Measurements from ENCODE around the gene PROC. TPM values are rescaled to one million over a fixed set of nuclear protein-coding genes. Genes with fewer than 3 reads are reported as not detected.

Gene PROC
- total RNA-seq, 2 donors from 2014 or later = 0.26 TPM; not detected in 1

DNA sequence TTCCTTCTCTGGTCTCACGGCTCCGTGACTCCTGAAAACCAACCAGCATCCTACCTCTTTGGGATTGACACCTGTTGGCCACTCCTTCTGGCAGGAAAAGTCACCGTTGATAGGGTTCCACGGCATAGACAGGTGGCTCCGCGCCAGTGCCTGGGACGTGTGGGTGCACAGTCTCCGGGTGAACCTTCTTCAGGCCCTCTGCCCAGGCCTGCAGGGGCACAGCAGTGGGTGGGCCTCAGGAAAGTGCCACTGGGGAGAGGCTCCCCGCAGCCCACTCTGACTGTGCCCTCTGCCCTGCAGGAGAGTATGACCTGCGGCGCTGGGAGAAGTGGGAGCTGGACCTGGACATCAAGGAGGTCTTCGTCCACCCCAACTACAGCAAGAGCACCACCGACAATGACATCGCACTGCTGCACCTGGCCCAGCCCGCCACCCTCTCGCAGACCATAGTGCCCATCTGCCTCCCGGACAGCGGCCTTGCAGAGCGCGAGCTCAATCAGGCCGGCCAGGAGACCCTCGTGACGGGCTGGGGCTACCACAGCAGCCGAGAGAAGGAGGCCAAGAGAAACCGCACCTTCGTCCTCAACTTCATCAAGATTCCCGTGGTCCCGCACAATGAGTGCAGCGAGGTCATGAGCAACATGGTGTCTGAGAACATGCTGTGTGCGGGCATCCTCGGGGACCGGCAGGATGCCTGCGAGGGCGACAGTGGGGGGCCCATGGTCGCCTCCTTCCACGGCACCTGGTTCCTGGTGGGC lies 10.0 kb downstream of the PROC start:
- no peak overlapping the region for H3K4me3 ChIP-seq
- no peak for TF ChIP-seq POLR2A (IDR thresholded peaks at IDR 0.05)
- TF ChIP-seq, protein P1, sequence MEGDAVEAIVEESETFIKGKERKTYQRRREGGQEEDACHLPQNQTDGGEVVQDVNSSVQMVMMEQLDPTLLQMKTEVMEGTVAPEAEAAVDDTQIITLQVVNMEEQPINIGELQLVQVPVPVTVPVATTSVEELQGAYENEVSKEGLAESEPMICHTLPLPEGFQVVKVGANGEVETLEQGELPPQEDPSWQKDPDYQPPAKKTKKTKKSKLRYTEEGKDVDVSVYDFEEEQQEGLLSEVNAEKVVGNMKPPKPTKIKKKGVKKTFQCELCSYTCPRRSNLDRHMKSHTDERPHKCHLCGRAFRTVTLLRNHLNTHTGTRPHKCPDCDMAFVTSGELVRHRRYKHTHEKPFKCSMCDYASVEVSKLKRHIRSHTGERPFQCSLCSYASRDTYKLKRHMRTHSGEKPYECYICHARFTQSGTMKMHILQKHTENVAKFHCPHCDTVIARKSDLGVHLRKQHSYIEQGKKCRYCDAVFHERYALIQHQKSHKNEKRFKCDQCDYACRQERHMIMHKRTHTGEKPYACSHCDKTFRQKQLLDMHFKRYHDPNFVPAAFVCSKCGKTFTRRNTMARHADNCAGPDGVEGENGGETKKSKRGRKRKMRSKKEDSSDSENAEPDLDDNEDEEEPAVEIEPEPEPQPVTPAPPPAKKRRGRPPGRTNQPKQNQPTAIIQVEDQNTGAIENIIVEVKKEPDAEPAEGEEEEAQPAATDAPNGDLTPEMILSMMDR (IDR thresholded peaks at IDR 0.05) = no peak
- H3K27ac ChIP-seq = no peak overlapping the region
- intact Hi-C loops (cut with DNase I) = no loop called here
- WGBS, 2 donors = 85 to 92% methylated on average over 7 to 35 of the region's 36 CpGs
- H3K9me3 ChIP-seq = no peaks in the 10 kb centered on the region
- H3K36me3 ChIP-seq (replicated peaks in 1 of 2; ENCODE audit: insufficient read depth in 1 of 2, low read depth in 2 of 2) = no peaks in the 10 kb centered on the region
- peaks cover 0 to 4% of the 10 kb centered on the region in 2 donors for H3K27me3 ChIP-seq
- ATAC-seq (no peak), DNase-seq (no peak)
- peaks cover 7% of the 10 kb centered on the region for H3K4me1 ChIP-seq

DNA sequence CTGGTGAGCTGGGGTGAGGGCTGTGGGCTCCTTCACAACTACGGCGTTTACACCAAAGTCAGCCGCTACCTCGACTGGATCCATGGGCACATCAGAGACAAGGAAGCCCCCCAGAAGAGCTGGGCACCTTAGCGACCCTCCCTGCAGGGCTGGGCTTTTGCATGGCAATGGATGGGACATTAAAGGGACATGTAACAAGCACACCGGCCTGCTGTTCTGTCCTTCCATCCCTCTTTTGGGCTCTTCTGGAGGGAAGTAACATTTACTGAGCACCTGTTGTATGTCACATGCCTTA lies 10.5 kb downstream of the PROC start:
- Histone ChIP-seq H3K9me3 (no peaks in the 10 kb centered on the region), H3K4me1 (peaks cover 2% of the 10 kb centered on the region), H3K36me3 (replicated peaks in 1 of 2; ENCODE audit: insufficient read depth in 1 of 2, low read depth in 2 of 2) (no peaks in the 10 kb centered on the region), H3K27me3 (no peaks in the 10 kb centered on the region), H3K27ac (no peak overlapping the region), H3K4me3 (no peak overlapping the region)
- intact Hi-C loops (cut with DNase I) = no loop called here
- no peak for DNase-seq
- no peak for ATAC-seq
- WGBS, 2 donors = 85 to 88% methylated on average over 2 to 6 of the region's 6 CpGs
- TF ChIP-seq POLR2A (IDR thresholded peaks at IDR 0.05) = no peak
- TF ChIP-seq, protein P1 (IDR thresholded peaks at IDR 0.05) = no peak

DNA sequence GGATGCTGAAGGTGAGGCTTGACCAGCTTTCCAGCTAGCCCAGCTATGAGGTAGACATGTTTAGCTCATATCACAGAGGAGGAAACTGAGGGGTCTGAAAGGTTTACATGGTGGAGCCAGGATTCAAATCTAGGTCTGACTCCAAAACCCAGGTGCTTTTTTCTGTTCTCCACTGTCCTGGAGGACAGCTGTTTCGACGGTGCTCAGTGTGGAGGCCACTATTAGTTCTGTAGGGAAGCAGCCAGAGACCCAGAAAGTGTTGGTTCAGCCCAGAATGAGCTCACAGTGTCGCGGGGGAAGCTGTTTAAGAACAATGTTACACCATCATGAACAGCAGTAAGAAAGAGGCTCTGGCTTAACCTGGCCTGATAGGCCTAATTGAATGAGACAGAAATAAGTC lies 11.1 kb downstream of the PROC start:
- no peak for ATAC-seq
- WGBS, 2 donors = 83 to 99% methylated on average over 4 of the region's 4 CpGs
- TF ChIP-seq, protein P1 (IDR thresholded peaks at IDR 0.05) = no peak
- TF ChIP-seq POLR2A (IDR thresholded peaks at IDR 0.05) = no peak

DNA sequence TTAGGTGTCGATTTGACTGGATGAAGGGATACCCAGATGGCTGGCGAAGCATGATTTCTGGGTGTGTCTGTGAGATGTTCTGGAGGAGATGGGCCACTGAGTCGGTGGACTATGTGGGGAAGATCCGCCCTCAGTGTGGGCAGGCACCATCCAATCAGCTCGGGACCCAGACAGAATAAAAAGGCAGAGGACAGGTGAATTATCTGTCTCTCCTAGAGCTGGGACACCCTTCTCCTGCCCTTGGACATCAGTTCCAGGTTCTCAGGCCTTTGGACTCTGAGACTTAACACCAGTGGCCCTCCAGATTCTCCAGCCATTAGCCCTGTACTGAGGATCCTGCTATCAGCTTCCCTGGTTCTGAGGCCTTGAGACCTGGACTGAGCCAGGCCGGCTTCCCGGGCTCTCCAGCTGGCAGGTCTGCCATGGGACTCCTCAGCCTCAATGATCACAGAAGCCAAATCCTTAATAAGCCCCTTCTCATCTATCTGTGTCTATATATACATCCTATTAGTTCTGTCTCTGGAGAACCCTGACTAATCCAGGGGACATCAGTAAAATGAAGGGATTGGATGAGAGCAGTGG lies 11.7 kb downstream of the PROC start:
- TF ChIP-seq, protein P1 (IDR thresholded peaks at IDR 0.05) = no peak
- no peak for TF ChIP-seq POLR2A (IDR thresholded peaks at IDR 0.05)
- Histone ChIP-seq H3K27me3 (no peaks in the 10 kb centered on the region), H3K4me3 (no peak overlapping the region), H3K27ac (no peak overlapping the region), H3K4me1 (no peaks in the 10 kb centered on the region), H3K36me3 (replicated peaks in 1 of 2; ENCODE audit: insufficient read depth in 1 of 2, low read depth in 2 of 2) (no peaks in the 10 kb centered on the region), H3K9me3 (no peaks in the 10 kb centered on the region)
- DNase-seq = no peak
- intact Hi-C loops (cut with DNase I) = no loop called here
- no peak for ATAC-seq
- 85 to 89% methylated on average over 7 of the region's 7 CpGs for WGBS, 2 donors

More for the DNA sequence above, 11.1 kb downstream of the PROC start:
- Histone ChIP-seq H3K4me3 (no peak overlapping the region), H3K36me3 (replicated peaks in 1 of 2; ENCODE audit: insufficient read depth in 1 of 2, low read depth in 2 of 2) (no peaks in the 10 kb centered on the region), H3K27ac (no peak overlapping the region), H3K9me3 (no peaks in the 10 kb centered on the region), H3K27me3 (no peaks in the 10 kb centered on the region), H3K4me1 (no peaks in the 10 kb centered on the region)
- intact Hi-C loops (cut with DNase I) = no loop called here
- no peak for DNase-seq
